Loucy (cell line): ENCODE measurements around the gene BRD4.

Source experiments
- H2AFZ ChIP-seq: fragments of 200-600 bp; sonication (generic); 2 replicates; pipeline ENCODE4 v1.6.0; 2016; ENCODE audit warnings: antibody characterized with exemption, mild to moderate bottlenecking, low read length, moderate library complexity
- H3F3A ChIP-seq: fragments of 200-600 bp; 2 replicates; pipeline ENCODE4 v1.6.0; 2016; ENCODE audit warnings: antibody characterized with exemption, low read depth, mild to moderate bottlenecking
- H3K27me3 ChIP-seq: fragments of 200-600 bp; sonication (generic); 2 replicates; pipeline ENCODE4 v1.6.1; 2014; ENCODE audit warnings: low read length, mild to moderate bottlenecking; ENCODE audit not compliant: insufficient read depth, poor library complexity, severe bottlenecking
- H3K36me3 ChIP-seq: fragments of 200-600 bp; sonication (generic); 2 replicates; pipeline ENCODE4 v1.6.1; 2016; ENCODE audit warnings: low read length; ENCODE audit not compliant: insufficient read depth
- H3K4me1 ChIP-seq: fragments of 200-600 bp; sonication (generic); 2 replicates; pipeline ENCODE4 v1.5.1; 2014; ENCODE audit warnings: low read length, mild to moderate bottlenecking; ENCODE audit not compliant: insufficient read depth, poor library complexity, severe bottlenecking
- H3K4me2 ChIP-seq: fragments of 200-600 bp; sonication (generic); 2 replicates; pipeline ENCODE4 v1.6.0; 2014; ENCODE audit warnings: antibody characterized with exemption, low read length, low read depth, mild to moderate bottlenecking; ENCODE audit not compliant: poor library complexity, severe bottlenecking
- H3K4me3 ChIP-seq: fragments of 200-600 bp; sonication (generic); 2 replicates; pipeline ENCODE4 v1.5.1; 2014; ENCODE audit warnings: low read length, mild to moderate bottlenecking, mixed read lengths; ENCODE audit not compliant: poor library complexity, severe bottlenecking
- H3K79me2 ChIP-seq: fragments of 200-600 bp; sonication (generic); 2 replicates; pipeline ENCODE4 v1.6.1; 2014; ENCODE audit warnings: low read length; ENCODE audit not compliant: insufficient read depth
- H3K9ac ChIP-seq: fragments of 200-600 bp; sonication (generic); 2 replicates; pipeline ENCODE4 v1.6.0; 2014; ENCODE audit warnings: mild to moderate bottlenecking, low read depth, low read length, moderate library complexity; ENCODE audit not compliant: poor library complexity, severe bottlenecking
- H3K9me2 ChIP-seq: fragments of 200-600 bp; sonication (generic); replicated peaks from 2 replicates; pipeline ENCODE4 v1.6.1; 2016; ENCODE audit warnings: low read depth, low read length, mixed read lengths
- H3K9me3 ChIP-seq: fragments of 200-600 bp; sonication (generic); 2 replicates; pipeline ENCODE4 v1.6.1; 2014; ENCODE audit warnings: mild to moderate bottlenecking, antibody characterized with exemption, low read length, low read depth; ENCODE audit not compliant: insufficient read depth
- H4K20me1 ChIP-seq: fragments of 200-600 bp; sonication (generic); 2 replicates; pipeline ENCODE4 v1.6.0; 2014; ENCODE audit warnings: antibody characterized with exemption, low read length, mild to moderate bottlenecking; ENCODE audit not compliant: insufficient read depth, poor library complexity, severe bottlenecking
- CTCF ChIP-seq: fragments of 200-600 bp; sonication (generic); conservative IDR thresholded peaks from 2 replicates; pipeline ENCODE4 v1.5.1; 2014; ENCODE audit warnings: mild to moderate bottlenecking, antibody characterized with exemption, low read length
- EZH2phosphoT487 ChIP-seq: fragments of 200-600 bp; IDR thresholded peaks from 2 replicates; pipeline ENCODE4 v1.6.1; 2018; ENCODE audit warnings: antibody characterized with exemption, mild to moderate bottlenecking, moderate library complexity, borderline replicate concordance

The BRD4 gene

GRCh38 chr19:15264933-15265206 is 67.5 kb downstream of the BRD4 start:
- Histone ChIP-seq H3K4me2 (no peak overlapping the region), H3K4me1 (no peaks in the 10 kb centered on the region), H2AFZ (no peak overlapping the region), H3K9ac (no peak overlapping the region), H3F3A (no peaks in the 10 kb centered on the region), H3K9me3 (no peaks in the 10 kb centered on the region), H3K36me3 (peaks cover 98% of the 10 kb centered on the region), H3K79me2 (peaks cover 39% of the 10 kb centered on the region), H4K20me1 (peaks cover 73% of the 10 kb centered on the region), H3K27me3 (no peaks in the 10 kb centered on the region), H3K4me3 (no peak overlapping the region), H3K9me2 (no peaks in the 10 kb centered on the region)
- TF ChIP-seq CTCF (no peak), EZH2phosphoT487 (no peak)

GRCh38 chr19:15264061-15264932 is 68.0 kb downstream of the BRD4 start:
- no peaks in the 10 kb centered on the region for H3K9me3 ChIP-seq
- no peaks in the 10 kb centered on the region for H3F3A ChIP-seq
- H3K4me3 ChIP-seq, result no peak overlapping the region
- peaks cover 33% of the 10 kb centered on the region for H3K79me2 ChIP-seq
- H3K9ac ChIP-seq, result no peak overlapping the region
- H3K9me2 ChIP-seq, result no peaks in the 10 kb centered on the region
- no peak for TF ChIP-seq EZH2phosphoT487
- TF ChIP-seq CTCF, result peak; percentile 83
- no peaks in the 10 kb centered on the region for H3K4me1 ChIP-seq
- no peak overlapping the region for H3K4me2 ChIP-seq
- H2AFZ ChIP-seq, result no peak overlapping the region
- H3K36me3 ChIP-seq, result peaks cover 98% of the 10 kb centered on the region
- peaks cover 67% of the 10 kb centered on the region for H4K20me1 ChIP-seq
- no peaks in the 10 kb centered on the region for H3K27me3 ChIP-seq

- Histone ChIP-seq H3K9ac (no peak overlapping the region), H3F3A (no peaks in the 10 kb centered on the region), H3K36me3 (peaks cover 98% of the 10 kb centered on the region), H3K4me1 (no peaks in the 10 kb centered on the region), H2AFZ (no peak overlapping the region), H3K4me3 (no peak overlapping the region), H3K9me2 (no peaks in the 10 kb centered on the region), H4K20me1 (peaks cover 61% of the 10 kb centered on the region), H3K4me2 (no peak overlapping the region), H3K27me3 (no peaks in the 10 kb centered on the region), H3K9me3 (no peaks in the 10 kb centered on the region), H3K79me2 (peaks cover 25% of the 10 kb centered on the region)
- no peak for TF ChIP-seq EZH2phosphoT487
- TF ChIP-seq CTCF, result no peak
These were observed 68.9 kb downstream of the BRD4 start for GRCh38 chr19:15263361-15263985.
